RKO (cell line): ENCODE results near the gene CCN6.
A peak's percentile ranks its signal among the peaks of the same experiment; 100 is the strongest.
"Not testable (repeated sequence)": the region's sequence is repeated elsewhere in the genome, so short reads cannot be mapped to it uniquely, and the experiment has no call there.

ENCODE experiments used
- DNase-seq: peaks from one replicate; pipeline ENCODE4 v3.0.0-alpha.2; 2016; ENCODE audit warnings: low spot score

Gene CCN6

DNA sequence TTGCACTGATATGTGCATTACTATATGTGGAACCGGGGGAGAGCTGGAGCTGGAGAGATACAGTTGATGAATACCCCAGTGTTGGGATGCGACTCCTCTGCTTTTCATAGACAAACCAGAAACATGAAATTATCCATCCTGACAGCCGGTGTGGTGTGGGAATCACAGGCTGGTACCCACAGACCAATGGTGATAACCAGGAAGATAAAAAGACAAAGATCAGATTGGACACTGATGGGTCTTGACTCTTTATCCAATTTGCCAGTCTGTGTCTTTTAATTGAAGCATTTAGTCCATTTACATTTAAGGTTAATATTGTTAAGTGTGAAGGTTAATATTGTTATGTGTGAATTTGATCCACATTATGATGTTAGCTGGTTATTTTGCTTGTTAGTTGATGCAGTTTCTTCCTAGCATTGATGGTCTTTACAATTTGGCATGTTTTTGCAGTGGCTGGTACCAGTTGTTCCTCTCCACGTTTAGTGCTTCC lies 2.6 kb upstream of the CCN6 start:
- not testable (repeated sequence) for DNase-seq

DNA sequence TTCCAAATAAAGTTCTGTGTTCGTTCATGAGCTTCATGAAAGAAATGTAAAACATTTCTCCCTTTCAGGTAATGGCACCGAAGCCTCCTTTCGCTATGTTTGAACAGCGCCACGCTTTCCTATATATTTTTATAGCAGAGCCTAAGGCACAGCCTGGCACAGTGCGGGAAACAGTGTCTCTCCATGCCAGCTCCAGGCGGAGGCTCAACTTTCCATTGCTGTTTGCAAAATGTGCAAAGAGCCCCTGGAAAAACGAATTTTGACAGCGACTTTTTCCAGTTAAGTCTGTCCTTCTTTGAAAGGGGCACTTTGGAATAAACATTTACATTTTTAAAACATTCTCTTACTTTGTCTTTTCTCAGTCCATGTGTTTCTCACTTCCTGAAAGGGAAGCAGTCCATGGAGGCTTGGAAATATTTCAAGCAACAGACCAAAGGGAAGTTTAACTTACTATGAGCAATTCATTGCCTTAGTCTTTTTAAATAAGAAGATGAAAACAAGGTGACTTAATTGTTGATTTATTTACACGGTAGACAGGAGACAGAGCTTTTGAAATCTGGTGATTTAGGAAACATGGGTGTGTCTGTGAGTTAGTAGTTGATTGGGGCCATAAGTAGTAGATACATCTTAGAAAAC lies 769 bp downstream of the CCN6 start:
- no peak for DNase-seq

DNA sequence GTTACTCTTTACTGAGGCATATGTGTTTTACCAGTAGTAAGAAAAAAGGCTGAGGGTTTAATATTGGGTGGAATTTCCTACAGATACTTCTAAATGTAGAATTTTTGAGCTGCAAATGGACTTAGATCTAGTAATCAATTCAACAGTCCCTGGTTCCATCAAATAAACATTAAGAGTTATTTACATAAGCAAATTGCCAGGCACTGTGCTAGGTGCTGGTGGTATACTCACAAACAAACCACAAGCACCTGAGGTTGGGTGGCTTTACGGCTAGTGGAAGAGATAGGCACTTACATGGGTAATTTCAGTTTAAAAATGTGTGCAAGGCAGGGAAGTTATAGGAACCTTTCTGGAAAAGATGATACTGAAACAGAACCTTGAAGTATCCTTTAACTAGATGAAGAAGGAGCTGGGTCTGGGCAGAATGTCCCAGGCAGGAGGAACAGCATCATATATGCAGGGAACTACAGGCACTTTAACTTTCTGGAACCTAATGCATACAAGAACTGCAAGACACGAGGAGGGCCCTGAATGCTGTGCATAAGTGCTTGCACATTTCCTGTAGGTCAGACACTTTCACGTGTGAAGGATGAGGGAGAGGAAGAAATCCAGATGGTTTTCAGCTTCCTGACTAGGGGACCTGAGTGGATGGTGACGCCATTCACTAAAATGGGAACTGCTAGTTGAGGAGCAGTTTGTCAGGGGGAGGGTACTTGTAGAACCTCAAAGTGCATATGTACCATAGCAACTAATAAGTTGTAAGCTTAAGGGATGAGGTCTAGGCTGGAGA lies 4.5 kb downstream of the CCN6 start:
- DNase-seq, result no peak

DNA sequence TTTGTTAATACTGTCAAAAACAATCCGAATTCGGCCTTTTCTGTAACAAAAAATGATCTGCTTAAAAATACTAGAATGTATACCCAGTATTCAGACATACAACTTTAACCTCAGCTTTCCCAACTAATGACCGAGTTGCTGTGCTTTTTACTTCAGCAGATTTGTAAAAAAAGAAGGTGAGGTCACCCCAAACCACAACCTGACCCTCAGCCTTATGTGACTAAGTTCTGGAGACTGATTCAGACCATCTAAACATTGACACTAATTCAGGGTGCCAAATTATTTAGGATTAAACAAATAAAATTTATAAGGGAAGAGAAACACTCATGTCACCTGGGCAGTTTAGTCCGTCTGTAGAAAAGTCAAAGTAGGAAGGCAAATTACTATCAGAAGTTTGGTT lies 7.7 kb downstream of the CCN6 start:
- DNase-seq, result no peak

DNA sequence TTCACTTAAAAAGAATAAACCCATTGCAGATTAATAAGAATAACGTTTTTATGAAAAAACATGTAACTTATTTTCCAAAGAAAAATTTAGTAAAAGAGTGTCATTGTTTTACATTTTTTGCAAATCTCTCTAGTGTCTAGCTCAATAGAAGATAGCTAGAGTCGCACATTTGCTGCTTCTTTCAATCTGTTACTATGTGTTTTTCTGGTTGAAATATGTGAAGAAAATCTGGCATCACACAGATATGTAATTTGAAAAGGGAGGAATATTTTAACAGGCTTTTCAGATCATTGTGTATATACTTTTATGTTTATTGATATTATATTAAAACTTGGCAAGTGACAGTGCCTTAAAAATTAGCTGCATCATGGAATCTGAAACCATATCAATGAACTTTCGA lies 9.1 kb downstream of the CCN6 start:
- no peak for DNase-seq

DNA sequence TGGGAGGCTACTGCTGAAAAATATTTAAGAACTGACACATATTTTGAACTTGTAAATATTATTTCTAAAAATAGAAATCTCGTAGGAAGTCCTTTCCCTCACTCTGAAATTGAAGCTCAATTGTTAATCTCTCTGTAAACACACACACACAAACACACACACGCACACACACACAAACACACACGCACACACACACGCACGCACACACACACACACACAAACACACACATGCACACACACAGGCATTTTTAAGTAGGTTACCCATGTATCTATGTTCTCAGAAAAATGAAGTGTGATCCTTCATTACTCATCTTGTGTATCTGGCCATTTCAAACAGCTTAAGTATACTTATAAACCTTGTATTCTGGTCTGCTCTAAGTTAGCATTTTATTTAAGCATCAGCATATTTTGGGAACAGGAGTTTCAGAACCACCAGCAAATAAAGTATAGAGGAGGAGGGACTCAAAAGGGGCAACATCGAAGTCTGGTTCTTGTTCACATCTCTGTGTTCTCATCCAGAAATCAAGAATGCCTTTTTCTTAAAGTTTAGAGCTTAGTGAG lies 11.6 kb downstream of the CCN6 start:
- DNase-seq, result no peak

DNA sequence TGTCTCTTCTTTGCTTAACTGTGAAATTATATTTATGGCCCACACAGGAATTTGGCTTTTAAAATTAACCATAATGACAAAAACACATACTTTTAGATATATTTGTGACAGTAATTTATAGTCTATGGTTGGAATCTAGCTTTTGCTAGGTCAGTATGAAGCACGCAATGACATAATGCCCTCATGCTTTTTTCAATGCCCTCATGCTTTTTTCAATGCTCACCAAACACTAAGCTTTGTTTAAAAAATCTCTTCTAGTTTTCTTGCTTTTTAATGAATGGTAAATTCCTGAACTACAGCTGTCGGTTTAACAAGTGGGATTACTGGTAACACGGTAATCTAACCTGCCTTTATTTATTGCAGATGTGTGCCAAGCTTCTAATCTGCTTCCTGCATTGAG lies 12.7 kb downstream of the CCN6 start:
- no peak for DNase-seq

DNA sequence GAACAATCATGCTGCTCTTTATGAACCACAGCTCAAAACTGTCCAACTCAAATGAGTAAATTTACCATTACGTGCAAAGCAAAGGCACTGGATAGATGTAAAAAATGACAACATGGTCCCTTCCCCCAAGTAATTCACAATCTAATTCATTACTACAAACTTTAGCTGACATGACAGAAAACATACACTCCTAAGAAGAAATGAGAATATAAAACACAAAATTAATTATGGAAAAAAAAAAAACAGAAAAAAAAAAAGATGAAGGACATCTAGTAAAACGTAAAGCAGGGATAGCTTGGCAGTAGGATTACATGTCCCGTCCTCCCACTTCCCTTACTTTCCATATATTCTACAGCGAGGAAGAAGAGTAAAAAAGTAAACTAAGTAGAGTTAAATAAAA lies 27.7 kb downstream of the CCN6 start:
- no peak for DNase-seq

DNA sequence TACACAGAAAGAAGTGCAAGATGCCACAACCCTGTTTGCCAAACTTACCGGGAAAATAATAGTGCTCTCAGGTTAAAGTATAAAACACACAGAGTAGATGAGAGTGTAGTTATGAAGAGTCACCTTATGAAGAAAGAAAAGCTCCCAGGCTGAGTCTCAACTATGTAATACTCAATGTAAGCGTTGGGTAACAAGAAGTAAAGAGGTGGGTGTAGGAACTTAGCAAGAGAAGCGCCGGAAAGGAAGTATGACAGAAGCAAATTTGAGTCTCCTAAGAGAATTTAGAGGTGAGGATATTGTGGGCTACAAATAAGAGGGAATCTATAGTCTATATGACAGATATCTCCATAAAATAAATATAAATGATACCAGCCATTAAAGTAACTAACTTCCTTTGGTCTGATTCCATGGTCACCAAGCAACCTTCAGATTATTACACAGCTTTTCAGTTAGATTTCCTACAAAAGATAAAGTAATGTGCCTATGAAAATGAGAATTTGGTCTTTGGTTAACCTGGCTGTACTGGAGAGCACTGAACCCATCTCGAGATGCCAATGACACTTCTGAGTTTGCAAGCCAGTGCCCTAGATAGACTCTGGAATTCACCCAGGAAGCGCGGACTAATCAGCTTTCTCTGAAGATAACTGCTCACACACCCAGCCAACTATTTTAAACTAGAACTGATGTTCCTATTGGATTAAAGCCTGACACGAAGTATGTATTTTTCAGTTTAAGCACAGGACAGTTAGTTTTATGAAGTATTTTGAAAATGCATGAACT lies 31.6 kb downstream of the CCN6 start:
- peak; percentile 25 for DNase-seq

DNA sequence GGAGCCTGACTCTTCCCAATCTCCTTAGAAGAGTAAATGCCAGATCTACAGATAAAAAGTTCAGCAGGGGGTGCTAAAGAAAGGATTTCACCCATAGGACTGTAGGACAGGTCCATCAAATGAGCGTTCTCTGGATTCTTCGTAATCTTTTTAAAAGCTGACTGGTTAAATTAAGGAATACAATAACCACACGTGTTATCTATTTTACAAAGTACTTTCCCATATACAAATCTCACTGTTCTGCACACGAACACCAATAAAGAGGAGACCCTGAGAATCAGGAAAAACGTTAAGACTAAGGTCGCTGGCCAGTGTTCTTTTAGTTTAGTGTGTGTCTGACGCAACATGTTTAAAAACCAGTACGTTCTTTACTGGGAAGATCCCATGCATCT lies 32.8 kb downstream of the CCN6 start:
- peak; percentile 84 for DNase-seq

DNA sequence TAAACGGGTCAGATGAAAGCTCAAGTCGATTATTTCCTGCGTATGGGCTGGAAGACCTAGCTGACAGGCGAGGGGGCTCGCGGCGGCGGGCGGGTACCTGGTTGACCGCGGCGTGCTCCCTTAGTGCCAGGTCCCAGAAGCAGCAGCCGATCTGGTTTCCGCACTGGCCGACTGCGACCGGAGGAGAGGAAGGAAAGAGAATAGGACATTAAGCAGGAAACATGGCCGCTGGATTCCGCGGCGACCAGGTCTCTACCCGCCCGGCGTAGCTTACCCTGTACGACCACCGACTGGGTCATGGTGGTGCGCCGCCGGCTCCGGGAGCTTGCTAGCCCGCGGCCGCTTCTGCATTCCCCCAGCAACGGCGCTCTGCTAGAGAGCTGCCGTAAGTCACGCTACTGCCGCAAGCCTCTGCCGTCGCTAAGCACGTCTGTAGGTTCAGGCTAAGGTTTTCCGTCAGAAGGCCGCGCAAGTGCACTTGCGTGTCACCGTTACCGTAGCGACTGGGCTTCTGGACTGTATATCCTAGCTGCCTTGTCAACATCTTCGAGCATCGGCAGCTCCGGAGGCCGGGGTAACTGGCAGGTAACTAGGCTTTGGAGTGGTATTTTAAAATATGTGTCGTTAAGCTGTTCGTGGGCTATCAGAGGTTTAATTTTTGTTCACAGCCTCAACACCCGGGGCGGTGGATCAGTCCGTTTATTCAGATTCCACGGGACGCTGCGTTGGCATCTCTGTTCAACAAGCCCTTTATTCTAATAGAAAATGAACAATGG lies 33.4 kb downstream of the CCN6 start, which contains the start of the genes FAM229B and TUBE1:
Gene FAM229B (plus strand): TSS at position 456 of the 776 bp plus-strand sequence. CDS start 11,693 bp downstream, outside the sequence.
Gene TUBE1 (minus strand): TSS at position 347 of the 776 bp plus-strand sequence. CDS start 48 bp downstream, at position 299.
- DNase-seq, result peak; percentile 99

DNA sequence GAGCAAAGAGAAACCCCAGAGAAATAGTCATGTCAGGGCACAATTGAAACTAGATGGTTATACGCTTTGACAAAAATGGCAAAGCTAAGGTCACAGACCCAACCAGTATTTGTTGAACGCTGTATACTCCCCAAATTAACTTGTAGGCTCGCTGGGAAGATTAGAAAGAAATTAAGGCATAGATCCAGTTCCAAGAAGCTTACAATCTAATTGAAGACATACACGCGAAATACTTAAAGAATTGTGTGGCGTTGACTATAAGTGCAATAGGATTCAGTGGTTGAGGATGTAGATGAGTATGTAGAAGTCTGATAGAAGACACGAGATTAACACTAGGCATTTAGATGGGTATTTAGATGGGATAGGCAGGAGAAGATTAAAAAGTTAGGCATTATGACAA lies 34.0 kb downstream of the CCN6 start:
- peak; percentile 13 for DNase-seq

DNA sequence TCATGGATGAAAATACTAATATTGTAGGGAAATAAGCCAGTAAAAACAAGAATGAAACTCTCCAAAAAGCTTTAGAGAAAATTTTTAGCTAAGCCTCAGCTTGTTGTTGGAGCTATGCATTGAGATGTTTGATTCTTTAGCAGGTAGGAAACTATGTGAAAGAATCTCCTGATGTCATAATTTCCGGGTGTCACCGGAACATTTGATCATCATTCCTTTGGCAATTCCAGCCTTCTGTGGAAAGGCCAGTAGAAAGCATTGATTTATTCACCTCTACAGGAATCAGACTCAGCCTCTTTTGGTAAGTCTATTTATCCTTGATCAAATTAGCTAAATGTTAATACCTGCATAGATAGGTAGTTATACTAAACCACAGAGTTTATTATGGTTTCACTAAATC lies 43.0 kb downstream of the CCN6 start:
- DNase-seq, result no peak

DNA sequence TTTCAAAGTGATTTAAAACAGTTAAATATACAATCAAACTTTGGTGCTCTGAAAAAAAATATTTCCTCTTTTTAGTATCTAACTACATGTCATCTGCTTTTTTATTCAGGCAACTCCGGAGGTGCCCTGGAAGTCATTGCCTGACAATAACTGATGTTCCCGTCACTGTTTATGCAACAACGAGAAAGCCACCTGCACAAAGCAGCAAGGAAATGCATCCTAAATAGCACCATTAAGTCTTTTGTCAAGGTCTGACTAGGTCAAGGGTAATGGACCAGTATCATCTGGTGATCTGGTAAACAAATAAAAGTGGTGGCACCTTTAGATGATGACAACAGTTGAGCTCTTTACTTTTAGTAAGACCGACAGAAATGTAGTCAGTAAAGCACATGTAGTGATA lies 46.7 kb downstream of the CCN6 start:
- DNase-seq, result no peak

DNA sequence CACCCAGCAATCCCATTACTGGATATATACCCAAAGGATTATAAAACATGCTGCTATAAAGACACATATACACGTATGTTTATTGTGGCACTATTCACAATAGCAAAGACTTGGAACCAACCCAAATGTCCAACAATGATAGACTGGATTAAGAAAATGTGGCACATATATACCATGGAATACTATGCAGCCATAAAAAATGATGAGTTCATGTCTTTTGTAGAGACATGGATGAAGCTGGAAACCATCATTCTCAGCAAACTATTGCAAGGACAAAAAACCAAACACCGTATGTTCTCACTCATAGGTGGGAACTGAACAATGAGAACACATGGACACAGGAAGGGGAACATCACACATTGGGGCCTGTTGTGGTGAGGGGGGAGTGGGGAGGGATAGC lies 52.1 kb downstream of the CCN6 start:
- not testable (repeated sequence) for DNase-seq

DNA sequence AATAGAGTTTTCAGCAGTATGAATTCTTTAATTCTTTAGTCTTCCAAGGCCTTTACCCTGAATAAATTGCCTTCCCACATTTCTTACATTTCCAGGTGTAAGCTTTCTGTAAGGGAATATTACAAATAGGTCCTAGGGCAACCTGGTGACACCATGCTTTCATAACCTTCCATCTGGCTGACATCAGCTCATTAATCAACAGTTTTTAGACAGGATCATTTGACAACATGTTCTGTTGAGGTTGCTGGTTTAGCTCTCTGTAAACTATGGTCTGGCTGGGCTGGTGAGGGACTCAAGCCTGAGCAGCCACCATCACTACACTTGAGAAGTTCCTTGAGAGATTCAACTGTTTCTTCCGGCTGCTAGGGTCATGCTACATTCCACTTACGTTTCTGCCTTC lies 52.7 kb downstream of the CCN6 start:
- DNase-seq, result no peak

DNA sequence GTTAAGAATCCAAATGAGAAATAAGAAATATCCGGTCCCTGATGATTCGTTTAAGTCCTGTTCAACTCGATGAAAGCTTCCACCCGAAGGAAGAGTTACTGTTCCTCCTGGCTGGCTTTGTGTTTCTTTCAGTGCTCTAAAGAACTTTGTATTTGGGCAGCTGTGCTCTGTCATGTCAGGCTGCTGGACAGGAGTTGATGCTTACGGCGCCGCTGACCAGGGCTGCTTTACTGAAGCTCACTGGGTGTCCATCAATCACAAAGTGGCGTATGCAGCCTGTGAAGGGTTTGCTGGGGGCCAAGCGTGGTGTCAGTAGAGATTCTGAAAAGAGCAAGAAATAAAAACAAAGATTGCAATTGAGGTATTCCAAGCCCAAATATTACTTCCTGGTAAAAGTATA lies 55.4 kb downstream of the CCN6 start:
- DNase-seq, result no peak

DNA sequence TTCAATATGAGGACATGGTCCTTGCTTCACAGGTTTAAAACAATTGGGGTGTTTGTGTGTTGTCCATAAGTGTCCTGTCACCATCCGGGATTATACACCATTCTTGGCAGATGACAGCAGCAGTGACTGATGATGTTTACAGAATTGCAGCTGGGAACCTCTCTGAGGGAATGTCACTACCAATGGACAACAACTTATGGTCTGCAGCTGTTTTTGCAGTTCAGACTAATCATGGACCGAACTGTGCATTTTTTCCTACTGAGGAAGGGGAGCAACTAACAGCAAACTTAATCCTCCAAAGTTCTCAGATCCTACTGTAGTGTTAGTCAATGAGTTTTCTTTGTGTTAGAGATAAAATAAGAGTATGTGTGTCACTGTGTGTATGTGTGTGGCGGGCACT lies 59.5 kb downstream of the CCN6 start:
- DNase-seq, result no peak

DNA sequence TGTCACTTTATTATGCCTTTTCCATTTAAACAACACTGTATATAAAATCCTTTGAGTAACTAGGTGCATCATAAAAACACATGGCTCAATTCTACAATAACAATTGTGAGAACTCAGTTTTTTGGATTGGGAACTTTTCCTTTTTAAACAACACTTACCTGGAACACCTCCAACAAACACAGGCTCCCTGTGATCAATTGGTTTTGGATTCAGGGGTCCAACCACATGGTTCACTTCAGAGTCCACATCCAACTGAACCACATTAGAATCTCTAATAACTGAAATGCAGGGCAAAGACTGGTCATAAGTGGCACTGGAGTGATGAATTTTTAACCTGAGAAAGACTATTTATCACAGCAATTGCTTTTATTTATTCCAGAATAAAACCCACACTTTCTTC lies 60.0 kb downstream of the CCN6 start:
- no peak for DNase-seq

DNA sequence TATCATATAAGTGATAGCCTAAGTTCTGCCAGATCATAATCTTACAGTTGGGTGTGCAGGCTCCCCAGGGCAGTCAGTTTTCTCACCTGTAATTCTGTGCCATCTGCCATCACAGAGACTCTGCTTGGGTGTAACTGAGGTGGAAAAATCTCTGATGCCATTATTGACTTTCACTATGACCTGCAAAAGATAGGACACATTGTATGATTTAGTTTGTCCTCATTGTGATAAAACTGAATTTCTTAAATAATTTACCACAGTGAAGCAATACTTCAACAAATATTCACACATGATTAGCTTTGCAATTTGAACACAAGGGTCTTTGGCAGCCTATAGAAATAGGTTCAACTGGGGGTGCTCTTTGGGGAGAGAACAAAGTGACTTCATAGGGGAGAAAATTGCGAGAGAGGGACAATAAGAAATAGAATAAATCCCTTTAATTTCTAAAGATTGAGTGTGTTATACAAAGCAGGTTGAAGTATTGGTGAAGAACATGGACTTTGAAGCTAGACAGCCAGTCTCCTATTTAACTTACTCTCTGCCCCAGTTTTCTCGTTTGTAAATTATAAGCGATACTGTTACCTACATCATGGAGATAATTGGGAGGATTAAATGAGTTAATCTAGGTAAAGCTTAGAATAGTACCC lies 60.8 kb downstream of the CCN6 start:
- DNase-seq, result no peak

DNA sequence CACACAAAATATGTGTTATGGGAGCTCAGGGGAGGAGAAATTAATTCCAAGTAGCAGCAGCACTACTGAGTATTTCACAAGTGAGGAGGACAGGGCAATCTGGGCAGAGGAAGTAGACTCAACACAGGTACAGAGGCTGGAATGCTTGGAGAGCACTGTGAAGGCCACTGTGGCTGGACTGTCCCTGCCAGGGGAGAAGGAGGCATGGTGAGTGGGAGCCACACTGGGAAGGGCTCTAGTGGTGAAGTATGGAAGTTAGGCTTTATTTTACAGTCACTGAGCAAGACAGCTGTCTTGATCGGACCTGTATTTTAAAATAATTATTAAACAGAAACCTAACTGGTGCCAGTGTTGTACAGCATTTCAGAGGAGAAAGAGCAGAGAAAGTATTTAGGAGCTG lies 62.3 kb downstream of the CCN6 start:
- peak; percentile 5 for DNase-seq
